ENCODE data around the gene ICOSLG.
"Not testable (repeated sequence)": the region's sequence is repeated elsewhere in the genome, so short reads cannot be mapped to it uniquely, and the experiment has no call there.

ICOSLG gene

DNA sequence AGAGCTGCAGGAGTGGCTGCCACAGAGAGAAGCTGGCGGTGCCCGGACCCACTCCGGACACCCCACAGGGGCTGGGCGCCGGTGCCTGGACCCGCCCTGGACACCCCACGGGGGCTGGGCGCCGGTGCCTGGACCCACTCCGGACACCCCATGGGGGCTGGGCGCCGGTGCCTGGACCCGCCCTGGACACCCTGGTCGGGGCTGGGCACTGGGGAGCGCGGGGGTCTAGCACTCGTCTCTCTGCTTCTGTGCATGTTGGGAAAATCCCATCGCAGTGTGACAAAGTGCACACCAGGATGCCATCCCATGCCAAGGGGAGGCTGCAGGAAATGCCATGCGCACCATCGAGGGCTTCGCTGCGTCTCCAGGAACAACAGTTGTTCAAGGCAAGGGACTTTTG lies 11.2 kb downstream of the ICOSLG start:
- peak in 2 of 10 donors; percentile 35 to 50 for DNase-seq
- intact Hi-C loops (cut with DNase I), result not testable (repeated sequence)

DNA sequence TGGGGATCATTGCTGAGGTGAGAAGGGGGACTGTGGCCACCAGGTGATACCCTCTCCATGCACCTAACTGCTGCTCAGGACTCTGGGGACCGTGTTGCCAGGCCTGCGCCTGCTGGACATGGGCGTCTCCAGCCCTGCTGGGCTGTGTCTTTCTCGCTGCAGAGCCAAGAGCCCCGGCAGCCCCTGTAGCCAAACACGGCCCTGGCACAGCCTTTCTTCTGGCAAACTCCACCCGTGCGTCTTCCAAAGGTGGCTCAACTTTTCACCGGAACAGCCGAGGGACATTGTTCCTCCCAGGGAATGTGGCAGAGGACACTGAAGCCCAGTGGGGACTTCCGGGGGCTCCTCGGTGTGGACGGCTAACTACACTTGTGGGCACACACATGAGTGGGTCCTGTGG lies 12.6 kb downstream of the ICOSLG start:
- intact Hi-C loops (cut with DNase I); DNase-seq: not testable (repeated sequence)

DNA sequence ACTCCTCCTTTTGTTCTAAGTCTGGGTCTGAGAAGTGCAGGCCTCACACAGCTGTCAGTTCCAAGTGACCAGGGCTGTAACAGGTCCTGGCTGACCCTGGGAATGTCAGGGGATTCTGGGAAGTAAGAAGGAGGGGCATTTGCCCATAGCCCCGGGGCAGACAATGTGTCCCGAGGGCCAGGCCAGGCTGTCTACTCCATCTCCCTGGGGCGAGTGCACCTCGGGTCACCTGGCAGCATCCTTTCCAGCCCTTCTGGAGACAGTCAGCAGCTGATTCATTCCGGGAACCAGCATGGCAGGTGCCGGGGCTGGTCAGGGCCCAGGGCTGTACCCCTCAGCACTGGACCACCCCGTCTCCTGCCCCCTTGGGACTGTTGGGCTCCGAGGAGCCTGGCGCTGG lies 13.1 kb downstream of the ICOSLG start:
- DNase-seq, result peak in 1 of 10 donors; percentile 3
- intact Hi-C loops (cut with DNase I), result not testable (repeated sequence)

DNA sequence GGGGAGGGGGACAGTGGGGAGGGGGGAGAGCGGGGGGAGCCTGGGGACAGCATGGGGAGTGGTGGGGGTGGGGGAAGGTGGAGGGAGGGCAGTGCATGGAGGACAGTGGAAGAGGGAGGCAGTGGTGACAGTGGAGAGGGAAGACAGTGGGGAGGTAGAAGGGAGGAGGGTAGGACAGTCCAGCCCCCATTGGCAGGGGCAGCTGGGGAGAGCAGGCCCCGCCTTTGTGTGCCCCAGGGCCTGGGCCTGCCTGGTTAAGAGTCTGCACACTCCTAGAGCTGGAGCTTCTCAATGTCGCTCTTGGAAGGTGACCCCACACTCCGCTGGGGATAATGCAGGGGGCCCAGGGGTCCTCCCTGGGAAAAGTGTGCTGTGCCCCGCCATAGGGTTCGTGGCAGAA lies 15.1 kb downstream of the ICOSLG start:
- DNase-seq; intact Hi-C loops (cut with DNase I): not testable (repeated sequence)

DNA sequence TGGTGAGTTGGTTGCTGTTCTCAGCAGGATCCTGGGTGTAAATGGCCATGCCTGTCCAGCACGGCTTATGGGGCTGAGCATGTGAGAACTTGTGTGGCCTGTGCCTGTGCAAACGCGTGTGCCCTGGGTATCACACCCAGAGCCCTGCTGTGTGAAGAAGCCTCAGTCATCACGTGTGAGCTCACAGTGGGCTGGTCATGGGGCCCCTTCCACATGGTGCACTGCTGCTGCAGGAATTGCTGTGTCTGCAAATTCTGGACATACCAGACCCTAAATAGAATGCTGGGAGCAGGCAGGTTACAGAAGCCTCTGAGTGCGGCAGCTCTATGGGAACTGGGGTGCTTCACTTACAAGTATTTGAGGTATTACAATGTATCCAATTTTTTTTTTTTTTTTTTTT lies 17.4 kb downstream of the ICOSLG start:
- DNase-seq; intact Hi-C loops (cut with DNase I): not testable (repeated sequence)

DNA sequence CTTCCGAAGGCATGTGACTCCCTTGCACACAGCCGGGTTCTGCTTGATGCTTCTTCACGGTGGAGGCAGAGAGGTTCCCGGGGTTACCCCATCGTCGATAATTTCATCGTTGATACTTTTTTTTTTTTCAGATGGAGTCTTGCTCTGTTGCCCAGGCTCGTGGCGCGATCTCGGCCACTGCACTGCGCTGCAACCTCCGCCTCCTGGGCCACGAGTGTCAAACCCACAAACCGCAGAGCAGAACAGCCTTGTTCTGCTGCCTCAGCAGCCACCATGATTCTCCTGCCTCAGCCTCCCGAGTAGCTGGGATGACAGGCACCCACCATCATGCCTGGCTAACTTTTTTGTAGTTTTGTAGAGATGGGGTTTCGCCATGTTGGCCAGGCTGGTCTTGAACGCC lies 20.1 kb downstream of the ICOSLG start:
- DNase-seq; intact Hi-C loops (cut with DNase I): not testable (repeated sequence)

DNA sequence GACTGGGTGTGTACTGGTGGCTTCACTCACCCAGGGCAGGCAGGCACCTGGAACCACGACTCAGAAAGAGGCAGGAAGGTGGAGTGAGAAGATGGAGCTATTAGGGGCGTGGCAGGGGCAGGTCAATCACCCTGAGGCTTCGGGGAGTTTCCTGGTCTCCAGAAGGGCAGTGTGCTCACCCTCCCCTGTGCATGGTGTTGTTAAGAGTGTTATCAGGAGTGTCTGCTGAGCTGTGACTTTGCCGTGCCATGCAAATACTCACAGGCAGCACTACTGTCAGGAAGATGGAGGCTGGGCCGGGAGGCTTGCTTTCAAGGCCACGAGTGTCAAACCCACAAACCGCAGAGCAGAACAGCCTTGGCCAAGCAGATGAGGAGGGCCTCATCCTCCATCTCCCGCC lies 22.3 kb downstream of the ICOSLG start:
- DNase-seq; intact Hi-C loops (cut with DNase I): not testable (repeated sequence)

DNA sequence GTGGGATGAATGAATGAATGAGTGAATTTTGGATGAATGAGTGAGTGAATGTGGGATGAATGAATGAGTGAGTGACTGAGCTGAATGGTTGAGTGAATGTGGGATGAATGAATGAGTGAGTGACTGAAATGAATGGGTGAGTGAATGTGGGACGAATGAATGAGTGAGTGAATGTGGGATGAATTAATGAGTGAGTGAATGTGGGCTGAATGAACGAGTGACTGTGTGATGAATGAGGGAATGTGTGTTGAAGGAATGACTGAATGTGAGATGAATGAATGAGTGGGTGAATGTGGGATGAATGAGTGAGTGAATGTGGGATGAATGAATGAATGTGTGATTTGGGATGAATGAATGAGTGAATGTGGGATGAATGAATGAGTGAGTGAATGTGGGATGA lies 28.8 kb downstream of the ICOSLG start:
- DNase-seq; intact Hi-C loops (cut with DNase I): not testable (repeated sequence)

DNA sequence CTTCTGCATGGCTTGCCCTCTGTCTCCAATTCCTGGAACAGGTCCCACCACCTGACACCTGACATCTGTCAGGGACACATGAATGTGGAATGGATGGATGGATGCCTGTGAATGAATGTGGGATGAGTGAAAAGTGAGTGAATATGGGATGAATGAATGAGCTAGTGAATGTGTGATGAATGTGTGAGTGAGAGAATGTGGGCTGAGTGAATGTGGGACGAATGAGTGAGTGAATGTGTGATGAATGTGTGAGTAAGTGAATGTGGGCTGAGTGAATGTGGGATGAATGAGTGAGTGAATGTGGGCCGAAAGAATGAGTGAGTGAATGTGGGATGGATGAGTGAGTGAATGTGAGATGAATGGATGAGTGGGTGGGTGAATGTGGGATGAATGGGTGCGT lies 29.2 kb downstream of the ICOSLG start:
- DNase-seq; intact Hi-C loops (cut with DNase I): not testable (repeated sequence)

DNA sequence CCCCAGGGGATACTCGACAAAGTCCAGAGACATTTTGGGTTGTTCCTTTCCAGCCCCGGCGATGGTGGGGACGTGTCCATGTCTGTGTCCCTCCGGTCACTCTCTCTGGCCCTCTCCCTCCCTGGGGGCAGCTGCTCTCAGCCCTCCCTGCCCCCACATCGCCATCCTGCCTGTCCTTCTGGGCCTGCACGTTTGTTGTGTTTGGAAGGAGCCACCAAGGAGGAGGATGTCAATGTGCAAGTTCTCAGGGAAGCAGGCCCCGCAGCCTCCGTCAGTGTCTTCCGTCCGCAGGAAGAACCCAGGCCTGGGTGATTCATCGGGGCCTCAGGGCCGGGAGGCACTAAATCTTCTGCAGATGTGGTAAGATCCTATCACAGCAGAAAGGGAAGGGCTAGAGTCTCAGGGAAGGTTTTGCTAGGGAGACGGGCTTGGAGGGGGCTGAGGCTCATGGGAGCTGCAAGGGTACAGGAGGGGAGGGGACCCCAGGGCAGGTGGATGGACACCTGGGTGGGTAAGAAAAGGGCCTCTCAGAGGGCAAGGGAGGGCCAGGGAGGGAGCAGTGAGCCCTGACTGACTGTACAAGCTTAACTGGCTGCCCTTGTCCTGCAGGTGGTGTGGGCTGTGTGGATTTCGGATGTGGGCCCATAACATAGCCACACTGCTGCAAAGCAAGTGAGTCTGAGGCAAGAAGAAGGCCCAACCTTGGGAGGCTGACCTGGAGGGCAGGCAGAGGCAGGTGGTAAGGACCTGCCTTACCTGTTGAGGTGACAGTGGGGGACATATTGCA lies 32.7 kb downstream of the ICOSLG start:
- intact Hi-C loops (cut with DNase I), result not testable (repeated sequence)
- peak in 1 of 10 donors; percentile 4 for DNase-seq

DNA sequence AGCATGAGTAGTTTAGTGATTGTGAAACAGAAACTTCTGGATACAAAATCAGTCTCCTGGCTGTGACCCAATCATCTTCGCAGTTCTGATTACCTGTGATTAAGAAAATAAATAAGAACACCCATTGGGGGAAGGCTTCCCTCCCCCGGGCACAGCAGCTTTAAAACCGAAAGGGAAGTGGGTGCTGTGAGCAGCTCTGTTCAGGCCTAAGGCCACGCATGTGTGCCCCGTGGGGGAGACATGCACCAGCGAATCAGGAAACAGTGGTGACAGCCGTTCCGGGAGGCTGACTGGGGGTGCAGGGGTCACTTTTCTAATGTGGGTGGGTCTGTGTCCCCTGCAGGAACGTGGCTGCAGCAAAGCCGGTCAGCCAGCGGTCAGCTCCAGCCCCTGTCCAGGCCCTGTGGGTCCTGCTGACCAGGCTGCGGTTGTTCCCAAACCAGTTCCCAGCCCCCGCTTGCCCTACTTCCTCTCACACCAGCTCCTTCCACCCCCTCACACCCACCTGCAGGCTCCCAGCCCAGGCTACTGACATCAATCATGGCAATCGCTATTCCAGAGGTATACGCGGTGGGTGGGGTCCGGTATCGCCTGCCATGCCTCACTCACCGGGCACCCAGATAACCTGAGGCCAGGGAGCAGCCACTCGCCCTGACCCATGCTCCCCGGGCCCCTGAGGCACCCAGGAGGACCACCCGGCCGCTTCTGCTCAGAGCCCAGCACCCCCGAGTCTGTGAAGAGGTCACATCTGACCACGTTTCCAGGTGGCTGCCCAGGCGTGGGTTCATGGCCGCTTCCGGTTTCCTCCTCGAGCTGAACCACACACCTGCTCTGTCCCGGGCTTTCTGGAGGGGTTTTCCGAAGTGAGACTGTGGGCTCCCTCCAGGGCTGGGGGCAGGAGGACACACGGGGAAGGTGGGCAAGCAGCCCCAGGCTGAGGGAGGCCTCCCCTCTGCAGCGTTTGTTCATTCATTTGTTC lies 33.8 kb downstream of the ICOSLG start:
- DNase-seq; intact Hi-C loops (cut with DNase I): not testable (repeated sequence)

DNA sequence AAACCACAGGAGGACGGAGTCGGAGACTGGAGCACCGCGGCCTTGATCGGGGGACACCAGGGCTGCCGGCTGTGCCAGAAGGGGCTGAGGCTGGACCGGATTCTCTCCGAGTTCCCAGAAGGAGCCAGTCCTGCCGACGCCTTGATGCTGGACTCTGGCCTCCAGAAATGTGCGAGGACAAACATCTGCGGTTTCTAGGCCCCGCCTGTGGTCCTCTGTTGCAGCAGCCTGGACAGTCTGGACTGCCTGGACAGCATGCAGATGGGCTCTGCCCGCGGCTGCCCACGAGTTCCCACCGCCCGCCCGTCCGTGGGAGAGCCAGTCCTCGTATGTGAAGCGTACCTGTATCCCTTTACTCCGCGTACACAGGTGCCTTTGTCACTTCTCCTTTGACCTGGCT lies 34.6 kb downstream of the ICOSLG start:
- DNase-seq; intact Hi-C loops (cut with DNase I): not testable (repeated sequence)

DNA sequence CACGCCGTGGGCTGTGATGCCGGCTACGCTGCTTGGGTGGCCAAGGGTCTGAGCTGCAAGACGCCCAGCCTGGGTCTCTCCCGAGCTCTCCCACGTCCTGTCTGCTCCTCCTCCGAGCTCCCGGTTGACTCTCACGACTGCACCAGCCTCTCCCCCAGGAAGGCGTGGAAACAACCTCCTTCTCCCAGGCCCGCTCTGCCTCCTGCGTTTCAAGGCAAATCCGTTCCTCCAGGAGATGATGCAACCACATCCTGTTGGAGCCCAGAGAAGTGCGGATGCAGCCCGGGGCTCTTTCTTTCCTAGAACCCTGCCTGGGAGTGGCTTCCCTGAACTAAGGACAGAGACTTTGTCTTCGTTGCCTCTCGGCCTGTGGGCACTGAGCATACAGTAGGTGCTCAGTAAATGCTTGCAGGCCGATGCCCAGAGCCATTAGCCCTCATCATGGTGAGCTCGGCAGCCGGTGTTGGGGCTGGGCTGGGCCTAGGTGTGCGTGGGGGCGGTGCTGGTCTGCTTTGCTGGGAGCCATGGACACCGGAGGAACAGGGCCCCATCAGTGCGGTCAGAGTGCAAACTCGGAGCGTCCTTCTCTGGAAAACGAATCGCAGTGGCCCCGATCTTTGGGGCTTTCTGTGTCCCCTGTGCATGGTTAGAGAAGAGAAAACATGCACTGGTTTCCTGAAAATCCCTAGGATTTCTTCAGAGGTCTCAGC lies 38.0 kb downstream of the ICOSLG start:
- intact Hi-C loops (cut with DNase I); DNase-seq: not testable (repeated sequence)

DNA sequence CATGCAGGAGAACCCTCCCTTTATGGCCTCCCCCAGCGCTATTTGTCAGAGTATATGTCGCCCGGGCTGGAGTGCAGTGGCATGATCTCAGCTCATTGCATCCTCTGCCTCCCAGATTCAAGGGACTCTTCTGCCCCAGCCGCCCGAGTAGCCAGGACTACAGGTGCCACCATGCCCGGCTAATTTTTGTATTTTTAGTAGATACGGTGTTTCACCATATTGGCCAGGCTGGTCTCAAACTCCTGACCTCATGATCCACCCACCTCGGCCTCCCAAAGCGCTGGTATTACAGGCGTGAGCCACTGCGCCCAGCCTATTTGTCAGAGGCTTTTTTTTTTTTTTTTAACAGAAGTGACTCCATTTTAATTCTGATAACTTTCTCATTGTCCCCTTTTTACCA lies 40.7 kb downstream of the ICOSLG start:
- intact Hi-C loops (cut with DNase I), result not testable (repeated sequence)
- DNase-seq, result peak in 3 of 10 donors; percentile 15 to 22 (median 19)

DNA sequence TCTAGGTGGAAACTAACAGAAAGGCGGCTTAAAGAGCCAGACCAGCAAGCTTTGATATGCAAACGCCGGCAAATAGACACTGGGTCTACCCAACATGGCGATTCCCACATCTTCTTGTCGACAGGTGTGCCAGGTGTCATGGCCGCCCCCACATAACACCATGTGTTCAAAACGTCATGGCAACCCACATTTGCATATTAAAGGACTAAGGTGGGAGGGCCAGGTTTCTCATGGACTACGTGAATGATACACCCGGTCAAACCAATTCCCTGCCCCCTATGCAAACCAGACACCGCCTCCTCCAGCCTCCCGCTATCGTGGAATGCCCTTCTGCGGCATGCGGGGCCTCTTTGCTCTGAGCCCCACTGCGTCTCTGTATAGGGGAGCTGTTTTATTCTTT lies 41.3 kb downstream of the ICOSLG start:
- DNase-seq, result peak in 3 of 10 donors; percentile 9 to 47 (median 14)
- intact Hi-C loops (cut with DNase I), result no loop called here

DNA sequence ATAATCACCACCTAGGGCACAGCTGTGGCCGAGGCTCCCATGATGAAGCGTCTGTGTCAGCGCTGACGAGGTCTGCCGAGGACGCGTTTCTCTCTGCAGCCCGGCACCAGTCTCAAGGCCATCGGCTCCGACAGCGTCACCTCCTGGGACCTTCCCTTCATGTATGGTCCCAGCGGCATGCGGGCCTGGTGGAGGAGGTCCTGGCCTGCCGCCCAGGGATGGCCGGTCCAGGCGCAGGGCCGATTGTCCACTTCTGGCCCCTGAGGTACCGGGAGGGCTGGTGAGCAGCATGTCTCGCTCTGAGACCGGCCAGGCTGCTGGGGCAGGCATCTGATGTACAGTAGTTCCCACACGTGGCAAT lies 43.6 kb downstream of the ICOSLG start:
- intact Hi-C loops (cut with DNase I), result not testable (repeated sequence)
- peak in 1 of 10 donors; percentile 70 for DNase-seq

DNA sequence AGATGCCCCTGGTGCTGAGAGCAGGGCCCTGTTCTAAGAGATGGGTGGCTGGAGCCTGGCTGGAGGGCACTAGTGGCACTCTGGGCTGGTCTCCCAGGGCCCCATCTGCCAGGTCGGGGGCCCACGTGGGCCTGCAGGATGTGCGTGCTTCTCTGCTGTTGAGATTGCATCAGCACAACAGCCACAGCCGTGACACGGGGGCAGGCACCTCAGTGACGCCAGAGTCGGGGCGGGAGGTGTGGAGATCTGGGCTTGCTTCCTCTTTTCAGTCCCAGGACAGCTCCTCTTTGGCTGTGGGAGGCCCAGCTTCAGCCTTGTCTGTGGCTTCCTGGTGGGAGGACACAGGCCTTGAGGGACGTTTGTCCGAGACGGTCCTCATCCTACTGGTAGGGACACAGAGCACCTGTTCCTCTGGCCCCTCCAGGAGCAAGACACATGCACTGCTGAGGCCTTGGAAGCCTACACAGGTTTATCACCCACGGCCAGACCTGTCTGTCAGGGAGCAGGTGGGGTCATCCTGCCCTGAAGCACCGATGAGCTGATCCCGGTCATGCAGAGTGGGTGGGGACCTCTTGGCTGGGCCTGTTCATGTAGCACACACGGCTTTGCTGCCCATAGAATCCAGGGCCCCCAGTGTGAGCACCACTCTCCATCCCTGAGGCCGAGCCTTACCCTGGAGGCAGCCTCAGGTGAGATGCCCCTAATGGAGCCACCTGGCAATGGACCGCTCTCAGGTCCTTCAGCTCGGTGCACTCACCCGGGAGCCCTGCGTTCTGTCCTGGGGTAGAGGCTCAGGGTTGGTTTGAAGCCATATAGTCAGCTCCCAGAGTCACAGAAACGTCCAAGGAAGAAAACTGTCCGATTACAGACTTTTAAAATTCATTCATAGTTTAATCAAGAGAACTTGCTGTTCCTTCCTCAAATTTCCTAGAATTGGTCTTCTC lies 44.3 kb downstream of the ICOSLG start:
- intact Hi-C loops (cut with DNase I), result not testable (repeated sequence)
- peak in 3 of 10 donors; percentile 22 to 91 (median 37) for DNase-seq

DNA sequence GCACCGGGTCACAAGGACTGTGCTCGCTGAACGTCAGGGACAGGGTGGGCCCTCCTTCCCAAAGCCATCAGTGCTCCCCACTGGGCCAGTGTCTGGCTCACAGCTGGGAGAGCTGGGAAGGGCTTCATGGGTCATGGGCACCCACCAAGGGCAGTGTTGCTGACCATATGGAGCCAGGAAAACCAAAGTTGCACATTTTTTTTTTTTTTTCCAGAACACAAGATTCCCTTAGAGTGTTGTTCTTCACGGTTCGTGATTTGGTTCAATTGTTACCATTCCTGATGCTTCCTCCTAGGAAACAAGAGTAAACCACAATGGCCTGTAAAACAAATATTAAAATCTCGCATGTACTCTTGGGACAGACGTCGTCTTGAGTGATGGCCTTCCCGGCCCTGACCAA lies 45.9 kb downstream of the ICOSLG start:
- intact Hi-C loops (cut with DNase I), result not testable (repeated sequence)
- DNase-seq, result peak in 1 of 10 donors; percentile 4

DNA sequence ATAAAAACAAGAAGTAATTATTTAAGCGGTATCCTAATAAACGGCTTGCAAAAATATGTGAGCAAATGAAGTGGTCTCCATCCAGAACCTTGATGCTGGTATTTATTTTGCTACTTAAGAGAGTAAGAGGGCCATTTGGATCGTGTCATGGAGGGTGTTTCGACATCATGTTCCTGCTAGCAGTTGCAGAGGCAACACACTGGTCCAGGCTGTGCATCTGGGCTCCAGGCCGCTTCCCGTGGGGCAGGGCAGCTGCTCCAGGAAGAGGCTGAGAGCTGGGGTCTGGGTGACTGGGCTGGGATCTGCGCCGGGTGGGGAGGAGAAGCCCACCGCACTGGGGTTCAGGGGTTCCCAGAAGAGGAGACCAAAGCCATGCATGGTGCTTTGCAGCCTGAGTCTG lies 46.3 kb downstream of the ICOSLG start:
- intact Hi-C loops (cut with DNase I); DNase-seq: not testable (repeated sequence)

Measured in posterior cingulate gyrus (tissue), 11 donors.